Measurements from ENCODE around the gene GP9.
A peak's percentile ranks its signal among the peaks of the same experiment; 100 is the strongest.

GP9 gene

DNA sequence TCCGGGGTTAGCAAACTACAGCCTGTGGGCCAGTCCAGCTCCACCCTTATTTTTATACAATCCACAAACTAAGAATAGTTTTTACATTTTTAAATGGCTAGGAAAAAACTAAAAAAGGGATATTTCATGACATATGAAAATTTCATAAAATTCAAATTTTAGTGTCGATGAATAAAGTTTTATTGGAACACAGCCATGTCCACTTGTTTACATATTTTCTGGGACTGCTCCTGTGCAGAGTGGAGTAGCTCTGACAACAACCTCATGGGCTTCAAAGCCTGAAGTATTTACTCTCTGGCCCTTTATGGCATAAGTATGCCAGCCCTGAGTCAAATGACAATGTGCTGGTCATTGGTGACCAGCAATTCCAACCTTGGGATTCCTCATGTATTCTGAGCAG, 42.3 kb upstream of the GP9 start:
- Histone ChIP-seq H3K9me3 (ENCODE audit: low read depth, low read length) (no peaks in the 10 kb centered on the region), H3K4me3 (no peak overlapping the region), H3K36me3 (ENCODE audit: insufficient read depth, low read length) (no peaks in the 10 kb centered on the region), H3K9ac (ENCODE audit: insufficient read length) (no peak overlapping the region), H3K27ac (no peak overlapping the region)
- DNase-seq (ENCODE audit: low read depth, low spot score) = no peak
- TF ChIP-seq EZH2 (IDR thresholded peaks at IDR 0.05) (no peak), FOXP2 (optimal IDR thresholded peaks at IDR 0.05; ENCODE audit: control extremely low read depth, extremely low read length, insufficient read depth) (no peak), POLR2AphosphoS5 (IDR thresholded peaks at IDR 0.05; ENCODE audit: borderline replicate concordance, low read depth, low read length) (no peak)

DNA sequence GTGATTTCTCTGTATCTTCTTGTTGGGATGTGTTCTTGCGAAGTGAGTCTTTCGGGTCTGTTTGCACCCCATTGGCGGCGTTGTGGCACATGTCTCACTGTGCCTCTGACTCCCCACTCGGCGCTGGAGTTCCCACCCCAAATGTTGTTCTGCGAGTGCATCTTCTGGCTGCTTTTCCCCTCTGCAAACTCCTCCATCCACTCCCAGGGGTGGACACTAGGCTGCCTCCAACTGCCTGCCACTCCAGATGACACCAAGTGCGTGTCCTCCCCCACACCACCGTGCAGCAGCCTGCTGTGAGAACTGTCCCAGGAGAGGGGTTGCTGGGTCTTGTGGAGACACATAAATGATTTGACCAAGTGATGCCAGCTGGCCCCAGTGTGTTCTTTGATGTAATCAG, 41.8 kb upstream of the GP9 start:
- H3K27ac ChIP-seq = no peak overlapping the region
- H3K36me3 ChIP-seq (ENCODE audit: insufficient read depth, low read length) = no peaks in the 10 kb centered on the region
- no peak for DNase-seq (ENCODE audit: low read depth, low spot score)
- H3K9me3 ChIP-seq (ENCODE audit: low read depth, low read length) = no peaks in the 10 kb centered on the region
- no peak overlapping the region for H3K4me3 ChIP-seq
- no peak for TF ChIP-seq FOXP2 (optimal IDR thresholded peaks at IDR 0.05; ENCODE audit: control extremely low read depth, extremely low read length, insufficient read depth)
- no peak for TF ChIP-seq POLR2AphosphoS5 (IDR thresholded peaks at IDR 0.05; ENCODE audit: borderline replicate concordance, low read depth, low read length)
- TF ChIP-seq EZH2 (IDR thresholded peaks at IDR 0.05) = no peak
- H3K9ac ChIP-seq (ENCODE audit: insufficient read length) = no peak overlapping the region

DNA sequence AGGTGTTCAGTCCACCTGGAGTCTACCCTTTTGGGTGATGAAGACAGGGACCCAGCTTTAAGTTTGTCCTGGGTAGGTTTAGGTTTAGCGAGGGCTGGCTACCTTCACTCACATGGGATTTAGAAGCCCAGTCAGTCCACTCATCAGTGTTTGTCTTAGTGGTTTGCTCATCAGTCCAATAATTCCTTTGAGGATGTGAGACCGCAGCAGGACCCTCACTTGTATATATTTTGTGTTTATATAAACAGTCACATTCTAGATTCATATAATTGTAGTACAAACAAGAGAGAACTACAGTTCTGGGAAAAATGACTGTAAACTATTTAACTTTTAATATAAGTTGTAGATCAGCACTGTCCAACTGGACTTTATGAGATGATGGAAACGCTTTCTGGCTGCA, 41.3 kb upstream of the GP9 start:
- H3K27ac ChIP-seq = no peak overlapping the region
- H3K4me3 ChIP-seq = no peak overlapping the region
- DNase-seq (ENCODE audit: low read depth, low spot score) = no peak
- TF ChIP-seq FOXP2 (optimal IDR thresholded peaks at IDR 0.05; ENCODE audit: control extremely low read depth, extremely low read length, insufficient read depth) (no peak), POLR2AphosphoS5 (IDR thresholded peaks at IDR 0.05; ENCODE audit: borderline replicate concordance, low read depth, low read length) (no peak), EZH2 (IDR thresholded peaks at IDR 0.05) (no peak)
- H3K9ac ChIP-seq (ENCODE audit: insufficient read length) = no peak overlapping the region
- H3K9me3 ChIP-seq (ENCODE audit: low read depth, low read length) = no peaks in the 10 kb centered on the region
- H3K36me3 ChIP-seq (ENCODE audit: insufficient read depth, low read length) = no peaks in the 10 kb centered on the region

- DNase-seq (ENCODE audit: low read depth, low spot score) = no peak
- no peak for TF ChIP-seq EZH2 (IDR thresholded peaks at IDR 0.05)
- no peak for TF ChIP-seq POLR2AphosphoS5 (IDR thresholded peaks at IDR 0.05; ENCODE audit: borderline replicate concordance, low read depth, low read length)
- TF ChIP-seq FOXP2 (optimal IDR thresholded peaks at IDR 0.05; ENCODE audit: control extremely low read depth, extremely low read length, insufficient read depth) = no peak
- no peaks in the 10 kb centered on the region for H3K9me3 ChIP-seq (ENCODE audit: low read depth, low read length)
- no peaks in the 10 kb centered on the region for H3K36me3 ChIP-seq (ENCODE audit: insufficient read depth, low read length)
- no peak overlapping the region for H3K4me3 ChIP-seq
- no peak overlapping the region for H3K27ac ChIP-seq
- no peak overlapping the region for H3K9ac ChIP-seq (ENCODE audit: insufficient read length)
These were observed 39.9 kb upstream of the GP9 start for GRCh38 chr3:129020691-129021090.

GRCh38 chr3:129021140-129021551, 39.4 kb upstream of the GP9 start:
- Histone ChIP-seq H3K27ac (no peak overlapping the region), H3K36me3 (ENCODE audit: insufficient read depth, low read length) (no peaks in the 10 kb centered on the region), H3K9ac (ENCODE audit: insufficient read length) (no peak overlapping the region), H3K4me3 (no peak overlapping the region), H3K9me3 (ENCODE audit: low read depth, low read length) (no peaks in the 10 kb centered on the region)
- DNase-seq (ENCODE audit: low read depth, low spot score) = no peak
- TF ChIP-seq POLR2AphosphoS5 (IDR thresholded peaks at IDR 0.05; ENCODE audit: borderline replicate concordance, low read depth, low read length) = no peak
- TF ChIP-seq FOXP2 (optimal IDR thresholded peaks at IDR 0.05; ENCODE audit: control extremely low read depth, extremely low read length, insufficient read depth) = no peak
- TF ChIP-seq EZH2 (IDR thresholded peaks at IDR 0.05) = no peak

- Histone ChIP-seq H3K36me3 (ENCODE audit: insufficient read depth, low read length) (no peaks in the 10 kb centered on the region), H3K9ac (ENCODE audit: insufficient read length) (no peak overlapping the region), H3K27ac (peak overlapping the region; percentile 14; the same call in 1 of the 2 replicates), H3K4me3 (no peak overlapping the region), H3K9me3 (ENCODE audit: low read depth, low read length) (no peaks in the 10 kb centered on the region)
- no peak for TF ChIP-seq FOXP2 (optimal IDR thresholded peaks at IDR 0.05; ENCODE audit: control extremely low read depth, extremely low read length, insufficient read depth)
- no peak for TF ChIP-seq POLR2AphosphoS5 (IDR thresholded peaks at IDR 0.05; ENCODE audit: borderline replicate concordance, low read depth, low read length)
- TF ChIP-seq EZH2 (IDR thresholded peaks at IDR 0.05) = no peak
- DNase-seq (ENCODE audit: low read depth, low spot score) = no peak
These were observed 38.2 kb upstream of the GP9 start for GRCh38 chr3:129022114-129023007.

GRCh38 chr3:129023008-129023358, 37.6 kb upstream of the GP9 start:
- Histone ChIP-seq H3K27ac (peak overlapping the region; percentile 14; the same call in 1 of the 2 replicates), H3K4me3 (no peak overlapping the region), H3K36me3 (ENCODE audit: insufficient read depth, low read length) (no peaks in the 10 kb centered on the region), H3K9ac (ENCODE audit: insufficient read length) (no peak overlapping the region), H3K9me3 (ENCODE audit: low read depth, low read length) (no peaks in the 10 kb centered on the region)
- no peak for DNase-seq (ENCODE audit: low read depth, low spot score)
- TF ChIP-seq EZH2 (IDR thresholded peaks at IDR 0.05) (no peak), POLR2AphosphoS5 (IDR thresholded peaks at IDR 0.05; ENCODE audit: borderline replicate concordance, low read depth, low read length) (no peak), FOXP2 (optimal IDR thresholded peaks at IDR 0.05; ENCODE audit: control extremely low read depth, extremely low read length, insufficient read depth) (no peak)

- DNase-seq (ENCODE audit: low read depth, low spot score) = no peak
- TF ChIP-seq EZH2 (IDR thresholded peaks at IDR 0.05) (no peak), POLR2AphosphoS5 (IDR thresholded peaks at IDR 0.05; ENCODE audit: borderline replicate concordance, low read depth, low read length) (no peak), FOXP2 (optimal IDR thresholded peaks at IDR 0.05; ENCODE audit: control extremely low read depth, extremely low read length, insufficient read depth) (no peak)
- H3K27ac ChIP-seq = no peak overlapping the region
These were observed 36.7 kb upstream of the GP9 start for GRCh38 chr3:129023909-129024308.

More at GRCh38 chr3:129023909-129024308, 36.7 kb upstream of the GP9 start:
- no peak overlapping the region for H3K4me3 ChIP-seq
- no peak overlapping the region for H3K9ac ChIP-seq (ENCODE audit: insufficient read length)
- no peaks in the 10 kb centered on the region for H3K9me3 ChIP-seq (ENCODE audit: low read depth, low read length)
- no peaks in the 10 kb centered on the region for H3K36me3 ChIP-seq (ENCODE audit: insufficient read depth, low read length)
